ENCODE results near the gene PCDH15. TPM values are rescaled to one million over a fixed set of nuclear protein-coding genes. Genes with fewer than 3 reads are reported as not detected.

The PCDH15 gene
- total and polyA plus RNA-seq, 8 donors, result 0.58 to 2.1 (median 1.2) TPM

DNA sequence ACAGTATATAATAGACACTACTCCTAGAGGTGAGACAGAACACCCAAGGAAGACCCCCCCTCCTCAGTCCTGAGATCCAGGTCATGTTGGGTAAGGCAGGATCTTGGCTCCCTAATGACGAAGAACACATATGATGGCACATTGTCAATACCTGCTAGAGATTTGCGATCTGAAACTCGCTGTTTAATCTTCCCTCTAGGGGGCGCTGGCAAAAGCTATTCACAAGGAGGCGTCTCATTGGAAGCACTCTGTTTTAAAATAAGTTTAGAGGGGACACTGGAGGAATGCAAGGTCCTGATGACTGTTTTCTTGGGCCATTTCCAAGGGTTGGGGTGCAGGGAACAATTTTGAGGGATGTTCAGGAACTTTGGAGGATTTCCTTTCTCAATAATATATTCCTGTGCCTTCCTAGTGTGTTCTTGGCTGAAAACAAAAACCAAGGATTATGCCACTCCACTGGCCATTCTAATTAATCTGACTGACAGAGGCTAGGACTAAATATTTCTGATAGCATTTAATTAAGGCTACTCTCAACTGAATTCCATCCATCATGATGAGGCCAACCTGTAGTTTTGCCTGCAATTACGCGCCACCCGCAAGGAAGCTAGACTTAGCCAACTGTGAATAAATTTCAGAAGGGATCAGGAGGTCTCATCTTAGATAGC, 1014.7 kb downstream of the PCDH15 start:
- Histone ChIP-seq H3K27me3 (no peaks in the 10 kb centered on the region), H3K4me3 (no peak overlapping the region), H3K9me3 (peaks cover 0 to 2% of the 10 kb centered on the region in 2 donors), H3K4me1 (no peaks in the 10 kb centered on the region), H3K27ac (no peak overlapping the region), H3K36me3 (no peaks in the 10 kb centered on the region)
- intact Hi-C loops (cut with DNase I), result no loop called here
- DNase-seq, result no peak
- TF ChIP-seq, protein P1, sequence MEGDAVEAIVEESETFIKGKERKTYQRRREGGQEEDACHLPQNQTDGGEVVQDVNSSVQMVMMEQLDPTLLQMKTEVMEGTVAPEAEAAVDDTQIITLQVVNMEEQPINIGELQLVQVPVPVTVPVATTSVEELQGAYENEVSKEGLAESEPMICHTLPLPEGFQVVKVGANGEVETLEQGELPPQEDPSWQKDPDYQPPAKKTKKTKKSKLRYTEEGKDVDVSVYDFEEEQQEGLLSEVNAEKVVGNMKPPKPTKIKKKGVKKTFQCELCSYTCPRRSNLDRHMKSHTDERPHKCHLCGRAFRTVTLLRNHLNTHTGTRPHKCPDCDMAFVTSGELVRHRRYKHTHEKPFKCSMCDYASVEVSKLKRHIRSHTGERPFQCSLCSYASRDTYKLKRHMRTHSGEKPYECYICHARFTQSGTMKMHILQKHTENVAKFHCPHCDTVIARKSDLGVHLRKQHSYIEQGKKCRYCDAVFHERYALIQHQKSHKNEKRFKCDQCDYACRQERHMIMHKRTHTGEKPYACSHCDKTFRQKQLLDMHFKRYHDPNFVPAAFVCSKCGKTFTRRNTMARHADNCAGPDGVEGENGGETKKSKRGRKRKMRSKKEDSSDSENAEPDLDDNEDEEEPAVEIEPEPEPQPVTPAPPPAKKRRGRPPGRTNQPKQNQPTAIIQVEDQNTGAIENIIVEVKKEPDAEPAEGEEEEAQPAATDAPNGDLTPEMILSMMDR (IDR thresholded peaks at IDR 0.05), result no peak
- no peak for ATAC-seq

DNA sequence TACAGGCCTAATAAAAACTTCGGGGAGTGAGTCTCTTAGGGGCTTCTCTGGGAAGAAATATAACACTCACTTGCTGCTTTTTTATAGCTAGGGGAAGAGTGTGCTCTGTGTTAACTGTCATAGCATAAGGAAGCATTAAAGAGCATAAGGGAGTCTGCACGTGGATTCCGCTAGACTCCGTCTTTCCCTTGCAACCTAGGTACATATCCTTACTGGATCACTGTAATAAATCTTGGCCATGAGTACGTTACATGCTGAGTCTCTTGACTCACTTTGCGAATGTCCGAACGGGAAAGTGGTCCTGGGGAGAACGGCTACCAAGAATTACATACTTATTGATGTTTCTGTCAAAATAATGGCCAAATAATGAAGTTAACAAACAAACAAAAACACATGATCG, 1029.3 kb downstream of the PCDH15 start:
- H3K27me3 ChIP-seq, result no peaks in the 10 kb centered on the region

DNA sequence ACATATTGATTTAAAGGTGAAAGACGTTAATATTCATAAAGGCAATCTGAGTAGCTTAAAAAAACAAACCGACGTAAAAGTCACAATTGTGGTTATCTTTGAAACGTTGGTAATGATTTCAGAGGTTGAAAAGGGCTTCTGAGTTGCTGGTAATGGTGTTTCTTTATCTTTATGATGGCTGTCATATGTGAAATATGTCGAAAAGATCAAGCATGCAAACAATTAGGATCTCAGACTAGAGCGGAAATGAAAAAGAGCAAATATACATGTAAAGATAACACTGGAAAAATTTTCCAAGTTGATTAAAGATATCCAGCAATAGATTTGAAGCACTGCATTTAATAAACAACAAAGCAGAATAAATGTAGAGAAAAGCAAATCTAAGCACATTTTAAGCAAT, 1030.1 kb downstream of the PCDH15 start:
- no peak overlapping the region for H3K27ac ChIP-seq
- no peaks in the 10 kb centered on the region for H3K27me3 ChIP-seq
- peaks cover 0 to 2% of the 10 kb centered on the region in 2 donors for H3K9me3 ChIP-seq
- intact Hi-C loops (cut with DNase I), result no loop called here
- H3K4me3 ChIP-seq, result no peak overlapping the region
- DNase-seq (no peak), ATAC-seq (no peak)
- H3K36me3 ChIP-seq, result no peaks in the 10 kb centered on the region
- TF ChIP-seq, protein P1 (IDR thresholded peaks at IDR 0.05), result no peak
- H3K4me1 ChIP-seq, result no peaks in the 10 kb centered on the region

More for the DNA sequence above, 1029.3 kb downstream of the PCDH15 start:
- TF ChIP-seq, protein P1 (IDR thresholded peaks at IDR 0.05), result no peak
- DNase-seq, result no peak
- no peaks in the 10 kb centered on the region for H3K36me3 ChIP-seq
- no peak for ATAC-seq
- H3K4me1 ChIP-seq, result no peaks in the 10 kb centered on the region
- intact Hi-C loops (cut with DNase I), result no loop called here
- H3K9me3 ChIP-seq, result peaks cover 0 to 1% of the 10 kb centered on the region in 2 donors
- no peak overlapping the region for H3K4me3 ChIP-seq
- no peak overlapping the region for H3K27ac ChIP-seq

DNA sequence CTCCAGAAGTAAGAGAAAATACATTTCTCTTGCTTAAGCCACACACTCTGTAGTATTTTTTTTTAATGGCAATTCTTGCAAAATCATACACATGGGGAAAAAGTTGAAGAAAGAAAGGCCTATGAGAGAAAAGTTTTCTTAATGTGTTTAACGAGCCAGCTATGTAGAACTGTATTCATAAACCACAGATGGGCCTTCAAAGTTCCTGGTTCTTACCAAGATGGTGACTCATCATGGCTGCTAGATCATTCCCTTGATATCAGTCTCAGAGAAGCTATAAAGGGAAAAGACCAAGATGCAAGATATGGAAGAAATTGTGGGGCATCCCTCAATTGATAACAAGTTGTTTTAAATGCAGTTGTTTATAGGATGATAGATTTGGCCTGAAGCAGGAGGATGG, 1035.7 kb downstream of the PCDH15 start:
- DNase-seq (no peak), ATAC-seq (no peak)
- TF ChIP-seq, protein P1 (IDR thresholded peaks at IDR 0.05), result no peak
- Histone ChIP-seq H3K4me1 (no peaks in the 10 kb centered on the region), H3K4me3 (no peak overlapping the region), H3K27me3 (no peaks in the 10 kb centered on the region), H3K9me3 (peaks cover 0 to 8% of the 10 kb centered on the region in 2 donors), H3K36me3 (no peaks in the 10 kb centered on the region), H3K27ac (no peak overlapping the region)
- intact Hi-C loops (cut with DNase I), result no loop called here

DNA sequence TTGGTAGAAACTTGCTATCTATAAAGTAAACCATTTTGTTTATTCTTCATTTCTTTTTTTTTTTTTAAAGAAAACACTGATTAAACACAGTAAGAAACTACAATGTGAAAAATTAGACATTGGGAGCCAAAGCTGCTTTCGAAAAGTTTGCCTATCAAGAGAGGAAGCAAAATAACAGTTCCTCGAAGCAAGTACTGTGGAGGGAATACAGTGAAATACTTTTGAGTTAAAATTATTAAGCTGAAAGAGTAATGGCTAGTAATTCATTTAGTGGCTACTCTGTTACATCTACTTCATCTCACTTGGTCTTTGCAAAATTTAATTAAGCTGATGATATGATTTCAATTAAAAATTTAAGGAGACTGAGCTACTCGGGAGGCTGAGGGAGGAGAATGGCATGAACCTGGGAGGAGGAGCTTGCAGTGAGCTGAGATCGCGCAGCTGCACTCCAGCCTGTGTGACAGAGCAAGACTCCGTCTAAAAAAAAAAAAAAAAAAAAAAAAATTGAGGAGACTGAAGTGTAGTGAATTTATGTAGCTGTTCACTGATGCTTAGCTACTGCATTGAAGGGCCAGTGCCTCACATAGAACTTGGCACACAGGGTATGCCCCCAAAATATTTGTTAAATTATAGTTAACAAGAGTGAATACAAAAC, 1046.3 kb downstream of the PCDH15 start:
- H3K9me3 ChIP-seq, result peaks cover 0 to 9% of the 10 kb centered on the region in 2 donors
- no peak overlapping the region for H3K4me3 ChIP-seq
- DNase-seq (peak in 2 of 4 donors; percentile 29 to 41), ATAC-seq (peak; percentile 26)
- H3K4me1 ChIP-seq, result no peaks in the 10 kb centered on the region
- no peak overlapping the region for H3K27ac ChIP-seq
- TF ChIP-seq, protein P1 (IDR thresholded peaks at IDR 0.05), result no peak
- intact Hi-C loops (cut with DNase I), result no loop called here
- no peaks in the 10 kb centered on the region for H3K36me3 ChIP-seq
- H3K27me3 ChIP-seq, result no peaks in the 10 kb centered on the region

All from left lung (tissue), 10 donors.